ENCODE data around the gene RAE1. TPM values are rescaled to one million over a fixed set of nuclear protein-coding genes. Genes with fewer than 3 reads are reported as not detected.

The RAE1 gene
- total RNA-seq, 1 experiment from 2014 or later: 53.1 TPM

- no peaks in the 10 kb centered on the region for H3K27me3 ChIP-seq (ENCODE audit: insufficient read depth, low read length)
- H2BK120ac ChIP-seq (ENCODE audit: low read depth, low read length, poor library complexity, severe bottlenecking): no peak overlapping the region
- no peak overlapping the region for H2BK12ac ChIP-seq (ENCODE audit: insufficient read length, low read depth, low read length)
- H3K9me3 ChIP-seq (ENCODE audit: control insufficient read depth, low read depth, low read length): no peaks in the 10 kb centered on the region
- no peaks in the 10 kb centered on the region for H3K36me3 Mint-ChIP-seq (ENCODE audit: insufficient read depth in 1 of 3, low read depth in 3 of 3)
- DNase-seq: no peak
- H3K23ac ChIP-seq (ENCODE audit: insufficient read length, low read depth, low read length): no peak overlapping the region
- no peaks in the 10 kb centered on the region for H3K79me1 ChIP-seq (ENCODE audit: insufficient read depth, low read depth, low read length, poor library complexity, severe bottlenecking)
- H2AFZ ChIP-seq (ENCODE audit: low read length): no peak overlapping the region
- H3K27ac Mint-ChIP-seq: no peak overlapping the region
- no peaks in the 10 kb centered on the region for H3K79me2 ChIP-seq (ENCODE audit: insufficient read depth, low read length)
- H3K4me3 Mint-ChIP-seq: no peak overlapping the region
- no peak overlapping the region for H4K8ac ChIP-seq (replicated peaks; ENCODE audit: insufficient read length, low read depth, low read length)
- H2AK5ac ChIP-seq (ENCODE audit: insufficient read length, low read length): no peak overlapping the region
- no peak overlapping the region for H3K56ac ChIP-seq (ENCODE audit: insufficient read length, low read depth, low read length)
- no CpG with 5 or more reads among the region's 5 CpGs for whole genome bisulfite sequencing (ENCODE audit: extremely low coverage, insufficient read length, low lambda C conversion rate)
- H3K4me1 ChIP-seq (ENCODE audit: insufficient read depth, low read length): no peaks in the 10 kb centered on the region
- H3K4ac ChIP-seq (ENCODE audit: low read depth, low read length): no peak overlapping the region
- TF ChIP-seq CTCF (conservative IDR thresholded peaks at IDR 0.05): no peak
- H3T11ph ChIP-seq (ENCODE audit: low read length): no peak overlapping the region
- H3K4me1 Mint-ChIP-seq: peaks cover 5 to 6% of the 10 kb centered on the region in 2 experiments; a peak in 2 of 4 replicates
- H2BK20ac ChIP-seq (ENCODE audit: low read depth, low read length, poor library complexity, severe bottlenecking): no peak overlapping the region
- no peak overlapping the region for H2BK5ac ChIP-seq (ENCODE audit: insufficient read length, low read length)
- no peak overlapping the region for H4K5ac ChIP-seq (ENCODE audit: insufficient read length, low read depth, low read length)
- no peak overlapping the region for H2BK15ac ChIP-seq (ENCODE audit: low read depth, low read length)
- no peak overlapping the region for H4K91ac ChIP-seq (ENCODE audit: insufficient read length, low read depth, low read length)
- no peak overlapping the region for H3K9ac ChIP-seq (ENCODE audit: extremely low read depth, insufficient read length, low read length)
- no peaks in the 10 kb centered on the region for H4K20me1 ChIP-seq (ENCODE audit: control insufficient read depth, insufficient read depth, insufficient read length)
- H3K4me2 ChIP-seq (ENCODE audit: insufficient read depth, insufficient read length, low read length): no peak overlapping the region
- no peak overlapping the region for H3K27ac ChIP-seq (ENCODE audit: insufficient read length, low read depth, low read length)
- H3K18ac ChIP-seq (ENCODE audit: insufficient read length, low read depth, low read length): no peak overlapping the region
- no peak overlapping the region for H3K14ac ChIP-seq (ENCODE audit: insufficient read depth, low read length)
- H3K9me3 Mint-ChIP-seq: no peaks in the 10 kb centered on the region
- H3K23me2 ChIP-seq (ENCODE audit: insufficient read length, low read depth, low read length, poor library complexity, severe bottlenecking): no peaks in the 10 kb centered on the region
- H3K27me3 Mint-ChIP-seq (ENCODE audit: low read depth): peaks cover 13% of the 10 kb centered on the region
These were observed 37.8 kb upstream of the RAE1 start for GRCh38 chr20:57313230-57313629.
